Retinal pigment epithelial cell (primary cell): ENCODE measurements around the gene ICAM4.
A peak's percentile ranks its signal among the peaks of the same experiment; 100 is the strongest.

Source experiments
- DNase-seq: peaks from one replicate; pipeline ENCODE4 v3.0.0-alpha.2; 2010; ENCODE audit warnings: low read depth
- H3K4me3 ChIP-seq: 2 replicates; pipeline ENCODE4 v1.5.1; 2011; ENCODE audit warnings: mild to moderate bottlenecking, low read length, control low read depth, moderate library complexity
- TF ChIP-seq, protein P1 (sequence below): conservative IDR thresholded peaks from 2 replicates; pipeline ENCODE4 v1.5.1; 2011; ENCODE audit warnings: low read depth, low read length, control low read depth, inconsistent platforms

Gene ICAM4

DNA sequence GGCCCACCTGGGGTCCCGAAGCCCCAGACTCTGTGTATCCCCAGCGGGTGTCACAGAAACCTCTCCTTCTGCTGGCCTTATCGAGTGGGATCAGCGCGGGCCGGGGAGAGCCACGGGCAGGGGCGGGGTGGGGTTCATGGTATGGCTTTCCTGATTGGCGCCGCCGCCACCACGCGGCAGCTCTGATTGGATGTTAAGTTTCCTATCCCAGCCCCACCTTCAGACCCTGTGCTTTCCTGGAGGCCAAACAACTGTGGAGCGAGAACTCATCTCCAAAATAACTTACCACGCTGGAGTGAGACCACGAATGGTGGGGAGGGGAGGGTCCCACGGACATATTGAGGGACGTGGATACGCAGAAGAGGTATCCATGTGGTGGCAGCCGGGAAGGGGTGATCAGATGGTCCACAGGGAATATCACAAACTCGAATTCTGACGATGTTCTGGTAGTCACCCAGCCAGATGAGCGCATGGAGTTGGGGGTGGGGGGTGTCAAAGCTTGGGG lies 2.0 kb downstream of the ICAM4 start:
- TF ChIP-seq, protein P1, sequence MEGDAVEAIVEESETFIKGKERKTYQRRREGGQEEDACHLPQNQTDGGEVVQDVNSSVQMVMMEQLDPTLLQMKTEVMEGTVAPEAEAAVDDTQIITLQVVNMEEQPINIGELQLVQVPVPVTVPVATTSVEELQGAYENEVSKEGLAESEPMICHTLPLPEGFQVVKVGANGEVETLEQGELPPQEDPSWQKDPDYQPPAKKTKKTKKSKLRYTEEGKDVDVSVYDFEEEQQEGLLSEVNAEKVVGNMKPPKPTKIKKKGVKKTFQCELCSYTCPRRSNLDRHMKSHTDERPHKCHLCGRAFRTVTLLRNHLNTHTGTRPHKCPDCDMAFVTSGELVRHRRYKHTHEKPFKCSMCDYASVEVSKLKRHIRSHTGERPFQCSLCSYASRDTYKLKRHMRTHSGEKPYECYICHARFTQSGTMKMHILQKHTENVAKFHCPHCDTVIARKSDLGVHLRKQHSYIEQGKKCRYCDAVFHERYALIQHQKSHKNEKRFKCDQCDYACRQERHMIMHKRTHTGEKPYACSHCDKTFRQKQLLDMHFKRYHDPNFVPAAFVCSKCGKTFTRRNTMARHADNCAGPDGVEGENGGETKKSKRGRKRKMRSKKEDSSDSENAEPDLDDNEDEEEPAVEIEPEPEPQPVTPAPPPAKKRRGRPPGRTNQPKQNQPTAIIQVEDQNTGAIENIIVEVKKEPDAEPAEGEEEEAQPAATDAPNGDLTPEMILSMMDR = no peak
- H3K4me3 ChIP-seq = peak overlapping the region; percentile 36
- no peak for DNase-seq

DNA sequence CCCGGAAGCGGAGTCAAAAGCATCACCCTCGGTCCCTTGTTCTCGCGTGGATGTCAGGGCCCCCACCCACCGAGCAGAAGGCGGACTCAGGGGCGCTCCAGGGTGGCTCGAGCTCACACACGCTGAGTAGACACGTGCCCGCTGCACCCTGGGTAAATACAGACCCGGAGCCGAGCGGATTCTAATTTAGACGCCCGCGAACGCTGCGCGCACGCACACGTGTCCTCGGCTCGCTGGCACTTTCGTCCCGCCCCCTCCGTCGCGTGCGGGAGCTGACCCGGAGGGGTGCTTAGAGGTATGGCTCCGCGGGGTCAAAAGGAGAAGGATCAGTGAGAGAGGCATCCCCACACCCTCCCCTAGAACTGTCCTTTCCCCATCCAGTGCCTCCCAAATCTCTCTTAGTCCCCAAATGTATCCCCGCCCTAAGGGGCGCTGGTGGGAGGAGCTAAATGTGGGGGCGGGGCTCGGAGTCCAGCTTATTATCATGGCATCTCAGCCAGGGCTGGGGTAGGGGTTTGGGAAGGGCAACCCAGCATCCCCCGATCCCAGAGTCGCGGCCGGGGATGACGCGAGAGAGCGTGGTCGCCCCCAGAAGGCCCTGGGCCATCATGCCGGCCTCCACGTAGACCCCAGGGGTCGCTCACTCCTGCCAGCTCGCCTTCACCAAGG lies 2.5 kb downstream of the ICAM4 start:
- TF ChIP-seq, protein P1 = no peak
- DNase-seq = no peak
- peak overlapping the region; percentile 36 for H3K4me3 ChIP-seq

DNA sequence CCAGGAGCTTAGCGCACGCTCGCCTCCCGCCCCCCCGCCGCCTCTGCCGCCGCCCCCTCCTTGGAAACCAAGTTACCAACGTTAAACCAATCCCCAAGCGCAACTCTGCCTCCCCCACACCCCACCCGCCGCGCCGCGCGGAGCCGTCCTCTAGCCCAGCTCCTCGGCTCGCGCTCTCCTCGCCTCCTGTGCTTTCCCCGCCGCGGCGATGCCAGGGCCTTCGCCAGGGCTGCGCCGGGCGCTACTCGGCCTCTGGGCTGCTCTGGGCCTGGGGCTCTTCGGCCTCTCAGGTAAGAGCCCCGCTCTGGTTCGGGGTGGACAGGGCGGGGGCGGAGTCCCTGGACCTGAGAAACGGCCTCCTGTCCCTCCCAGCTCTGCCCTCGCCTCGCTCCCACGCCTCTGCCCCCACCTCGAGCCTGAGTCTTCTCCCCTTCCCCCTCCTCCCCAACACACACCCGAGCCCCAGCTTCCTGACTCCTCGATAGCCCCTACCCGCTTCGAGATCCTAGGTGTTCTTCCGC lies 3.1 kb downstream of the ICAM4 start, which contains the start of gene ICAM5:
Gene ICAM5, plus strand, starts transcription at position 117 of the 521 bp plus-strand sequence. Its CDS starts 92 bp downstream, at position 209.
- no peak for DNase-seq

DNA sequence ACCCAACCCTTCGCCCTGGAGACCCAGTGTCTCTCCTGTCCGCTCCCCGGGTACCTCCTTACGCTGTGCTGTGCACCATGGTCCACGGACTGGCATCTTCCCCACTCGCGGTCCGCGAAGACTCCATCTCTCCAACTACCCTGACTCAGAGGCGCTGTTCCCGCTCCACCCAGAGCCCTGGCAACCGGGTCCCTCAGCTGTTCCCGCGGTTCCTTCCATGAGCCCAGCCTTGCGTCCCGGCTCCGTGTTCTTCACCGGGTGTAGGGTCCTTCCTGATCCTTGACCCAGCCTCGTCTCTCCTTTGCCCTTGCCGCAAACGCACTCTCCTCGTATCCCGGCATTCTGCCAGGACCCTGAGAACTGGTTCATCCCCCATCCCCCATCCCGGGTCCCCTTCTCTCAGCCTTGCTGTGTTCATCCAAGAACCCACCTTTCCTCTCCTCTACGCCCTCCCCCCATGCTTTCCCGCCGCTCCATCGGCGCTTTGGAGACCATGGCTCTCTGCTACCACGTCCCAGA lies 3.7 kb downstream of the ICAM4 start:
- TF ChIP-seq, protein P1 = no peak
- H3K4me3 ChIP-seq = no peak overlapping the region
- no peak for DNase-seq

More for the DNA sequence above, 3.1 kb downstream of the ICAM4 start, which contains the start of gene ICAM5:
- TF ChIP-seq, protein P1 = no peak
- peak within 1 kb of the TSS; percentile 36 for H3K4me3 ChIP-seq

DNA sequence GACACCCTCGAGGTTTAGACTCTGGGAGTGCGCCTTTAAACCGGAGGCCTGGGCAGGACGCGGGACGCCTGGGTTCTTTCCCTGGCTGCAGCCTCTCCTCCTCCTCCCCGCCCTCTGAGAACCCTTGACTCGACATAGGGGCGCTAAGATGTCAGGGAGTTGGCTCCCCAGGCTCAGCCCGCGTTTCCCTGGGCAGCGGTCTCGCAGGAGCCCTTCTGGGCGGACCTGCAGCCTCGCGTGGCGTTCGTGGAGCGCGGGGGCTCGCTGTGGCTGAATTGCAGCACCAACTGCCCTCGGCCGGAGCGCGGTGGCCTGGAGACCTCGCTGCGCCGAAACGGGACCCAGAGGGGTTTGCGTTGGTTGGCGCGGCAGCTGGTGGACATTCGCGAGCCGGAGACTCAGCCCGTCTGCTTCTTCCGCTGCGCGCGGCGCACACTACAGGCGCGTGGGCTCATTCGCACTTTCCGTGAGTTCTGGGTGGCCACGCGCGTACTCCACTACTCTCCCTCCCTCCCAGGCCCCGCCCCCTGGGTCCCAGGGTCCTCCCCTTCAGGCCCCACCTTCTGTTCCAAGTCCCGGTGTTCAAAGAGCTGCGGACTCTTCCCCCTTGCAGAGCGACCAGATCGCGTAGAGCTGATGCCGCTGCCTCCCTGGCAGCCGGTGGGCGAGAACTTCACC lies 4.3 kb downstream of the ICAM4 start:
- DNase-seq = no peak
- TF ChIP-seq, protein P1 = no peak

DNA sequence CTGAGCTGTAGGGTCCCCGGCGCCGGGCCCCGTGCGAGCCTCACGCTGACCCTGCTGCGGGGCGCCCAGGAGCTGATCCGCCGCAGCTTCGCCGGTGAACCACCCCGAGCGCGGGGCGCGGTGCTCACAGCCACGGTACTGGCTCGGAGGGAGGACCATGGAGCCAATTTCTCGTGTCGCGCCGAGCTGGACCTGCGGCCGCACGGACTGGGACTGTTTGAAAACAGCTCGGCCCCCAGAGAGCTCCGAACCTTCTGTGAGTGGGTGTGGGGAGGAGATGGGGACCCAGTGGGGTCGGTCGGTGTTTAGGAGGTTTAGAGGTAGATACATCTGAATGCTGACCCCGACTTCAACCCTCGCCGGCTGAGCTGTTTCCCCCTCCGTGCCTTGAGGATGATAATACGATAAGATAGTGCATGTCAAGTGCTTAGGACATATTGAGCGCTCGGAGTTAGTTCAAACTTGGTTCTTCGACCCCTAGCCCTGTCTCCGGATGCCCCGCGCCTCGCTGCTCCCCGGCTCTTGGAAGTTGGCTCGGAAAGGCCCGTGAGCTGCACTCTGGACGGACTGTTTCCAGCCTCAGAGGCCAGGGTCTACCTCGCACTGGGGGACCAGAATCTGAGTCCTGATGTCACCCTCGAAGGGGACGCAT lies 4.9 kb downstream of the ICAM4 start:
- H3K4me3 ChIP-seq = peak overlapping the region; percentile 30
- no peak for DNase-seq
- TF ChIP-seq, protein P1 = no peak

More for the DNA sequence above, 4.3 kb downstream of the ICAM4 start:
- H3K4me3 ChIP-seq = peak overlapping the region; percentile 30
